Keratinocyte (primary cell): Measurements from ENCODE around the gene STRIT1.

ENCODE experiments used
- EZH2 ChIP-seq: IDR thresholded peaks from one replicate; pipeline ENCODE4 v1.6.1; 2012; ENCODE audit warnings: inconsistent platforms, mild to moderate bottlenecking, low read length, moderate library complexity
- TF ChIP-seq, protein P1 (sequence below), 3 experiments: IDR thresholded peaks in 1 of 3; conservative IDR thresholded peaks in 1 of 3; optimal IDR thresholded peaks in 1 of 3; 2 replicates in 2 of 3; 3 replicates in 1 of 3; pipeline versions ENCODE3 to v1.5.1; 2011; ENCODE audit warnings: low read length in 3 of 3, mild to moderate bottlenecking in 3 of 3, moderate library complexity in 2 of 3, control low read depth in 1 of 3, inconsistent platforms in 1 of 3; ENCODE audit not compliant: insufficient read depth in 2 of 3; ENCODE audit errors: extremely low read depth in 1 of 3

DNA sequence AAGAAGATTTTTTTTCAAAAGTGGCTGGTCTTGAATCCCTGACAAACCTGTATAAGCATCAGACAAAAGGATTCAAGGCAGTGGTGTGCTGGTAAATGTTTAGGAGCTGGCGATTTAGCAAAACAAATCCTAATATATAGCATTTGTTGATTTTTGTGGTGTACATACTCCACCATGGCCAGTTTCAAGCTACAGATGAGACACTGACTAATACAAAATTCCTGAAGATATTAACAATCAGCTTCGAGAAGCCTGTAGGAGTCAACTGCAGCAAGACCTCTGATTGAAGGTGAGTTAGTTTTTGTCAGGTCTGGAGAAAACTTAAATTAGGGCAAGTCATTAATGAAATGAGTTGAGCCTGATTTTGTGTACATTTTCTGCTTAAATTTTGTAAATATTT is 6.7 kb downstream of the STRIT1 start:
- TF ChIP-seq, protein P1, sequence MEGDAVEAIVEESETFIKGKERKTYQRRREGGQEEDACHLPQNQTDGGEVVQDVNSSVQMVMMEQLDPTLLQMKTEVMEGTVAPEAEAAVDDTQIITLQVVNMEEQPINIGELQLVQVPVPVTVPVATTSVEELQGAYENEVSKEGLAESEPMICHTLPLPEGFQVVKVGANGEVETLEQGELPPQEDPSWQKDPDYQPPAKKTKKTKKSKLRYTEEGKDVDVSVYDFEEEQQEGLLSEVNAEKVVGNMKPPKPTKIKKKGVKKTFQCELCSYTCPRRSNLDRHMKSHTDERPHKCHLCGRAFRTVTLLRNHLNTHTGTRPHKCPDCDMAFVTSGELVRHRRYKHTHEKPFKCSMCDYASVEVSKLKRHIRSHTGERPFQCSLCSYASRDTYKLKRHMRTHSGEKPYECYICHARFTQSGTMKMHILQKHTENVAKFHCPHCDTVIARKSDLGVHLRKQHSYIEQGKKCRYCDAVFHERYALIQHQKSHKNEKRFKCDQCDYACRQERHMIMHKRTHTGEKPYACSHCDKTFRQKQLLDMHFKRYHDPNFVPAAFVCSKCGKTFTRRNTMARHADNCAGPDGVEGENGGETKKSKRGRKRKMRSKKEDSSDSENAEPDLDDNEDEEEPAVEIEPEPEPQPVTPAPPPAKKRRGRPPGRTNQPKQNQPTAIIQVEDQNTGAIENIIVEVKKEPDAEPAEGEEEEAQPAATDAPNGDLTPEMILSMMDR (optimal IDR thresholded peaks at IDR 0.05 in 1 of 3, IDR thresholded peaks at IDR 0.05 in 1 of 3, conservative IDR thresholded peaks at IDR 0.05 in 1 of 3; ENCODE audit: extremely low read depth in 1 of 3, insufficient read depth in 2 of 3, low read length in 3 of 3): no peak
- TF ChIP-seq EZH2: no peak
